HEK293 (cell line): ENCODE data around the gene INPP5A.

Experiments
- CTCF ChIA-PET: fragments of 350-600 bp; formaldehyde crosslinking; extraction: SDS; loops from one replicate; lab custom pipeline; 2021; ENCODE audit warnings: antibody characterized with exemption; lab: Yijun Ruan, JAX
- POLR2A ChIA-PET: fragments of 300-600 bp; formaldehyde crosslinking; extraction: SDS; loops from one replicate; lab custom pipeline; 2020; ENCODE audit warnings: antibody characterized with exemption, inconsistent platforms; lab: Yijun Ruan, JAX
- H3K27ac ChIP-seq: fragments of 200-500 bp; sonication (Bioruptor generic); 2 replicates; pipeline ENCODE4 v1.5.1; 2014; ENCODE audit warnings: low read depth, low read length, control low read depth, inconsistent platforms; ENCODE audit errors: extremely low read depth
- H3K36me3 ChIP-seq, 2 experiments: fragments of 200-500 bp in 1 of 2; sonication (Bioruptor generic) in 1 of 2; 1 replicate in 1 of 2; 2 replicates in 1 of 2; pipeline ENCODE4 v1.5.1; 2014 to 2017; ENCODE audit warnings: inconsistent platforms in 2 of 2, low read length in 2 of 2; ENCODE audit not compliant: control insufficient read depth in 2 of 2, insufficient read depth in 1 of 2
- H3K4me1 ChIP-seq: fragments of 200-500 bp; sonication (Bioruptor generic); 2 replicates; pipeline ENCODE4 v1.5.1; 2014; ENCODE audit warnings: mild to moderate bottlenecking, low read length, inconsistent platforms; ENCODE audit not compliant: control insufficient read depth, insufficient read depth
- H3K4me3 ChIP-seq: 2 replicates; pipeline ENCODE4 v1.5.1; 2011; ENCODE audit warnings: low read depth, mild to moderate bottlenecking, control low read depth, low read length, moderate library complexity
- H3K9me3 ChIP-seq: fragments of 200-500 bp; sonication (Bioruptor generic); 2 replicates; pipeline ENCODE4 v1.5.1; 2014; ENCODE audit warnings: low read depth, low read length, inconsistent platforms; ENCODE audit not compliant: control insufficient read depth, insufficient read depth
- BCL6B ChIP-seq: fragments of 450-650 bp; formaldehyde crosslinking; IDR thresholded peaks from 2 replicates; pipeline ENCODE4 v1.5.1; 2017; ENCODE audit warnings: missing biosample characterization, missing genetic modification characterization
- KLF1 ChIP-seq: fragments of 450-650 bp; formaldehyde crosslinking; IDR thresholded peaks from 2 replicates; pipeline ENCODE4 v1.5.1; 2016; ENCODE audit warnings: missing biosample characterization, missing genetic modification characterization
- KLF9 ChIP-seq: fragments of 450-650 bp; formaldehyde crosslinking; IDR thresholded peaks from 2 replicates; pipeline ENCODE4 v1.5.1; 2016; ENCODE audit warnings: missing biosample characterization, missing genetic modification characterization, low read depth
- SP2 ChIP-seq: fragments of 450-650 bp; formaldehyde crosslinking; IDR thresholded peaks from 2 replicates; pipeline ENCODE4 v1.5.1; 2016; ENCODE audit warnings: missing biosample characterization, missing genetic modification characterization
- ZFP3 ChIP-seq: fragments of 450-650 bp; formaldehyde crosslinking; IDR thresholded peaks from 2 replicates; pipeline ENCODE4 v1.5.1; 2016; ENCODE audit warnings: low read depth, missing biosample characterization, missing genetic modification characterization
- ZFP41 ChIP-seq: fragments of 450-650 bp; formaldehyde crosslinking; IDR thresholded peaks from 2 replicates; pipeline ENCODE4 v1.5.1; 2016; ENCODE audit warnings: missing biosample characterization, missing genetic modification characterization, borderline replicate concordance
- ZNF133 ChIP-seq: fragments of 450-650 bp; formaldehyde crosslinking; IDR thresholded peaks from 2 replicates; pipeline ENCODE4 v1.5.1; 2016; ENCODE audit warnings: missing biosample characterization, missing genetic modification characterization
- ZNF223 ChIP-seq: fragments of 450-650 bp; formaldehyde crosslinking; IDR thresholded peaks from 2 replicates; pipeline ENCODE4 v1.5.1; 2016; ENCODE audit warnings: missing biosample characterization, missing genetic modification characterization
- ZNF311 ChIP-seq: fragments of 450-650 bp; formaldehyde crosslinking; IDR thresholded peaks from 2 replicates; pipeline ENCODE4 v1.5.1; 2017; ENCODE audit warnings: missing biosample characterization, missing genetic modification characterization, borderline replicate concordance
- ZNF37A ChIP-seq: fragments of 450-650 bp; IDR thresholded peaks from 2 replicates; pipeline ENCODE4 v1.5.1; 2018; ENCODE audit warnings: missing biosample characterization, missing genetic modification characterization
- ZNF391 ChIP-seq: fragments of 450-650 bp; formaldehyde crosslinking; IDR thresholded peaks from 2 replicates; pipeline ENCODE4 v1.5.1; 2016; ENCODE audit warnings: low read depth, missing biosample characterization, missing genetic modification characterization, borderline replicate concordance
- ZNF48 ChIP-seq: fragments of 450-650 bp; formaldehyde crosslinking; IDR thresholded peaks from 2 replicates; pipeline ENCODE4 v1.5.1; 2016; ENCODE audit warnings: missing biosample characterization, missing genetic modification characterization
- ZNF529 ChIP-seq: fragments of 450-650 bp; formaldehyde crosslinking; IDR thresholded peaks from 2 replicates; pipeline ENCODE4 v1.5.1; 2017; ENCODE audit warnings: missing genetic modification characterization, missing biosample characterization; ENCODE audit not compliant: insufficient replicate concordance
- ZNF560 ChIP-seq: fragments of 450-650 bp; formaldehyde crosslinking; IDR thresholded peaks from 2 replicates; pipeline ENCODE4 v1.5.1; 2017; ENCODE audit warnings: missing biosample characterization, missing genetic modification characterization, borderline replicate concordance
- ZNF623 ChIP-seq: fragments of 450-650 bp; formaldehyde crosslinking; IDR thresholded peaks from 2 replicates; pipeline ENCODE4 v1.5.1; 2016; ENCODE audit warnings: missing biosample characterization, missing genetic modification characterization
- ZNF76 ChIP-seq: fragments of 450-650 bp; formaldehyde crosslinking; IDR thresholded peaks from 2 replicates; pipeline ENCODE4; 2016; ENCODE audit warnings: low read depth, missing biosample characterization, missing genetic modification characterization, borderline replicate concordance
- ZNF776 ChIP-seq: fragments of 450-650 bp; formaldehyde crosslinking; IDR thresholded peaks from 2 replicates; pipeline ENCODE4 v1.5.0; 2017; ENCODE audit warnings: missing biosample characterization, missing genetic modification characterization, borderline replicate concordance
- TF ChIP-seq, protein P1 (sequence below): fragments of 450-650 bp; formaldehyde crosslinking; IDR thresholded peaks from 2 replicates; pipeline ENCODE4; 2016; ENCODE audit warnings: missing biosample characterization, missing genetic modification characterization
- TF ChIP-seq, protein P2 (sequence below): fragments of 450-650 bp; formaldehyde crosslinking; IDR thresholded peaks from 2 replicates; pipeline ENCODE4 v1.5.1; 2016; ENCODE audit warnings: missing biosample characterization, missing genetic modification characterization

INPP5A gene

DNA sequence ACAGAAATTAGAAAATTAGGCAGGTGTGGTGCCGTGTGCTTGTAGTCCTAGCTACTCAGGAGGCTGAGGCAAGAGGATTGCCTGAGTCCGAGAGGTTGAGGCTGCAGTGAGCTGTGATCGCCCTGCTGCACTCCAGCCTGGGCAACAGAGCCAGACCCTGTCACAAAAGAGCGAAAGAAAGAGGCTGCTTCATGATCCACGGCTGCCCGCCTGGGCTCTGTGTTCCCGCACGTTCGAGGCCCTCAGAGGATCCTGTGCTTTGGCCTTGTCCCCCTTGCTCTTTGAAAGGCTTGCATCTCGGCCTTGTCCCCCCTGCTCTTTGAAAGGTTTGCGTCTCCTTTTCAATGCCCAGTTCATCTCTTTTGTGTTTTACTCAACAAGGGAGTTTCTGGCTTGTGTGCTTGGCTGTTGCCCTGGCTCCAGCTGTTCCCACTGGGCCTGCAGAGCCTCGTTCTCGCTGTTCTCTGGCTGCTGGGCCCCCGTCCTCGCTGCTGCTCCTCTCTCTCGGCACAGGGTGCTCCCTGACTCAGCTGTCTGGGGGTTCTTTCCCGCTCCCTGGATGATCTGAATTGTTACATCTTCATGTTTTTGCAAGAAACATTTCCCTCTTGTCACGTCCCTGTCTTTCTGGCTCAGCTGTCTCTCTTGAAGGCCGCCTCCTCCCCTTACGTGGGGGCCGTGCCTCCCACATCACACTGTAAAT, 45.1 kb upstream of the INPP5A start:
- ChIA-PET POLR2A (no interaction called here), CTCF (no interaction called here)
- no peak for TF ChIP-seq KLF1 (tag by site-specific recombination)
- no peak for TF ChIP-seq ZNF776 (tag by site-specific recombination)
- TF ChIP-seq, protein P1, sequence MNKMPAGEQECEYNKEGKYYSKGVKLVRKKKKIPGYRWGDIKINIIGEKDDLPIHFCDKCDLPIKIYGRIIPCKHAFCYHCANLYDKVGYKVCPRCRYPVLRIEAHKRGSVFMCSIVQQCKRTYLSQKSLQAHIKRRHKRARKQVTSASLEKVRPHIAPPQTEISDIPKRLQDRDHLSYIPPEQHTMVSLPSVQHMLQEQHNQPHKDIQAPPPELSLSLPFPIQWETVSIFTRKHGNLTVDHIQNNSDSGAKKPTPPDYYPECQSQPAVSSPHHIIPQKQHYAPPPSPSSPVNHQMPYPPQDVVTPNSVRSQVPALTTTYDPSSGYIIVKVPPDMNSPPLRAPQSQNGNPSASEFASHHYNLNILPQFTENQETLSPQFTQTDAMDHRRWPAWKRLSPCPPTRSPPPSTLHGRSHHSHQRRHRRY = no peak
- TF ChIP-seq ZNF48 = no peak
- TF ChIP-seq ZNF560 (tag by site-specific recombination) = no peak
- TF ChIP-seq ZNF529 = no peak
- TF ChIP-seq ZNF623 (tag by site-specific recombination) = no peak
- no peak for TF ChIP-seq KLF9 (tag by site-specific recombination)
- TF ChIP-seq, protein P2, sequence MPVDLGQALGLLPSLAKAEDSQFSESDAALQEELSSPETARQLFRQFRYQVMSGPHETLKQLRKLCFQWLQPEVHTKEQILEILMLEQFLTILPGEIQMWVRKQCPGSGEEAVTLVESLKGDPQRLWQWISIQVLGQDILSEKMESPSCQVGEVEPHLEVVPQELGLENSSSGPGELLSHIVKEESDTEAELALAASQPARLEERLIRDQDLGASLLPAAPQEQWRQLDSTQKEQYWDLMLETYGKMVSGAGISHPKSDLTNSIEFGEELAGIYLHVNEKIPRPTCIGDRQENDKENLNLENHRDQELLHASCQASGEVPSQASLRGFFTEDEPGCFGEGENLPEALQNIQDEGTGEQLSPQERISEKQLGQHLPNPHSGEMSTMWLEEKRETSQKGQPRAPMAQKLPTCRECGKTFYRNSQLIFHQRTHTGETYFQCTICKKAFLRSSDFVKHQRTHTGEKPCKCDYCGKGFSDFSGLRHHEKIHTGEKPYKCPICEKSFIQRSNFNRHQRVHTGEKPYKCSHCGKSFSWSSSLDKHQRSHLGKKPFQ (tag by site-specific recombination) = no peak
- TF ChIP-seq ZFP41 = no peak
- no peak for TF ChIP-seq BCL6B (tag by site-specific recombination)
- TF ChIP-seq ZNF311 (tag by site-specific recombination) = no peak
- TF ChIP-seq ZNF76 = no peak
- no peak for TF ChIP-seq ZNF37A (tag by site-specific recombination)
- no peak for TF ChIP-seq ZNF391 (tag by site-specific recombination)
- no peak overlapping the region for H3K27ac ChIP-seq
- no peaks in the 10 kb centered on the region for H3K36me3 ChIP-seq
- H3K4me1 ChIP-seq = 0 out of 2 replicates have a peak, but pooled peaks cover 2% of the 10 kb centered on the region
- H3K4me3 ChIP-seq = no peak overlapping the region
- no peaks in the 10 kb centered on the region for H3K9me3 ChIP-seq

DNA sequence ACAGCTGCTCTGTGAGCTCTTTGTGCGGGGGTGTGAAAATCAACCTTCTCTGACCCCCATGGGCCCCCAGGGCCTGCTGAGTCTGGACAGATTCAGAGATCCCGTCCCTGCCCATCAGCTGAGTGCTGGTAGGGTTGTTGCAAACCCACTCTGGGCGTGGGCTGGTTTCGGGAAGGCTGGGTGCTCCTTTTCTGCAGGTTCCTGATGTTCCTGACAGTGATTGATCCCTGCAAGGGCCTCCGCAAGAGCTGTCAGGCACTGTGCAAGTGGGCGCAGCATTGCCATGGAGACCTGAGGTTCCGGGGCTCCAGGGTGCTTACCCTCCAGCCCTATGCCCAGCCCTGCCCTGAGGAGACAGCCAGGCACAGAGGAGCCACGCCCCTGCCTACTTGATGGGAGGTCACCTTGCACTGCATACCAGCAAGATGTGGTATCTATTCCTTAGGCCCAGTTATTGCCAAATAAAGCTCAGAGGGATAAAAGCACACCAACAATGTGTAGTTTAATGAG, 44.3 kb upstream of the INPP5A start:
- no peak for TF ChIP-seq ZNF223 (tag by site-specific recombination)
- TF ChIP-seq SP2 (tag by site-specific recombination) = no peak
- no peak for TF ChIP-seq ZFP3
- no peak for TF ChIP-seq ZNF133
- no peaks in the 10 kb centered on the region for H3K36me3 ChIP-seq
- H3K9me3 ChIP-seq = no peaks in the 10 kb centered on the region
- CTCF ChIA-PET = interaction anchor here (0.6 kb wide), 1 partner anchor 632 kb away, joined by 4 read pairs; no protein-coding TSS in a partner anchor
- H3K4me3 ChIP-seq = no peak overlapping the region
- 0 out of 2 replicates have a peak, but pooled peaks cover 2% of the 10 kb centered on the region for H3K4me1 ChIP-seq
- POLR2A ChIA-PET = no interaction called here
- no peak overlapping the region for H3K27ac ChIP-seq
